ENCODE data around the gene ELP2.

Gene ELP2

GRCh38 chr18:36152781-36153180, 23.1 kb downstream of the ELP2 start:
- Histone ChIP-seq H3K27ac (replicated peaks; ENCODE audit: low read length) (no peak overlapping the region), H3K9ac (ENCODE audit: low read depth, low read length, poor library complexity) (no peak overlapping the region), H3K4me1 (ENCODE audit: control insufficient read depth in 2 of 2, insufficient read depth in 1 of 2, low read depth in 1 of 2, low read length in 2 of 2) (no peaks in the 10 kb centered on the region), H2BK15ac (ENCODE audit: low read length) (no peak overlapping the region), H3K9me3 (replicated peaks in 1 of 2; ENCODE audit: control insufficient read depth in 2 of 2, insufficient read depth in 1 of 2, low read depth in 1 of 2, low read length in 2 of 2) (no peaks in the 10 kb centered on the region), H2BK12ac (ENCODE audit: low read length) (no peak overlapping the region), H3K4ac (ENCODE audit: low read length) (no peak overlapping the region), H2AFZ (ENCODE audit: low read length) (no peak overlapping the region), H3K27me3 (ENCODE audit: control insufficient read depth in 3 of 3, insufficient read depth in 3 of 3, low read depth in 1 of 3, low read length in 3 of 3) (no peaks in the 10 kb centered on the region), H4K91ac (ENCODE audit: low read depth, low read length, poor library complexity) (no peak overlapping the region), H3K4me3 (ENCODE audit: low read length in 2 of 2) (no peak overlapping the region), H4K8ac (ENCODE audit: low read depth, low read length) (no peak overlapping the region), H3K18ac (ENCODE audit: low read length) (no peak overlapping the region), H3K4me2 (ENCODE audit: insufficient read depth, low read length, poor library complexity, severe bottlenecking) (no peak overlapping the region), H2BK5ac (ENCODE audit: low read length) (no peak overlapping the region), H3K23ac (ENCODE audit: low read depth, low read length, poor library complexity) (no peak overlapping the region), H2BK120ac (ENCODE audit: low read depth, low read length) (no peak overlapping the region), H3K79me1 (ENCODE audit: low read depth, low read length) (peaks cover under 1% of the 10 kb centered on the region), H3K36me3 (replicated peaks in 1 of 2; ENCODE audit: control insufficient read depth in 2 of 2, insufficient read depth in 2 of 2, low read length in 2 of 2) (peaks cover 24 to 96% of the 10 kb centered on the region in 2 donors), H3K14ac (ENCODE audit: low read length) (no peak overlapping the region), H2AK5ac (ENCODE audit: low read depth, low read length) (no peak overlapping the region)
- WGBS, 2 donors (ENCODE audit: extremely low coverage in 2 of 2, insufficient read length in 2 of 2, insufficient replicate concordance in 1 of 2) = no CpG with 5 or more reads among the region's 1 CpG
- no peak for DNase-seq (ENCODE audit: low spot score)

- Histone ChIP-seq H3K23ac (ENCODE audit: low read depth, low read length, poor library complexity) (no peak overlapping the region), H2AK5ac (ENCODE audit: low read depth, low read length) (no peak overlapping the region), H3K18ac (ENCODE audit: low read length) (no peak overlapping the region), H2AFZ (ENCODE audit: low read length) (no peak overlapping the region), H4K8ac (ENCODE audit: low read depth, low read length) (no peak overlapping the region), H3K4me1 (ENCODE audit: control insufficient read depth in 2 of 2, insufficient read depth in 1 of 2, low read depth in 1 of 2, low read length in 2 of 2) (no peaks in the 10 kb centered on the region), H3K27me3 (ENCODE audit: control insufficient read depth in 3 of 3, insufficient read depth in 3 of 3, low read depth in 1 of 3, low read length in 3 of 3) (no peaks in the 10 kb centered on the region), H2BK15ac (ENCODE audit: low read length) (no peak overlapping the region), H3K4ac (ENCODE audit: low read length) (no peak overlapping the region), H2BK5ac (ENCODE audit: low read length) (no peak overlapping the region), H2BK120ac (ENCODE audit: low read depth, low read length) (no peak overlapping the region), H4K91ac (ENCODE audit: low read depth, low read length, poor library complexity) (no peak overlapping the region), H3K79me1 (ENCODE audit: low read depth, low read length) (peaks cover 1% of the 10 kb centered on the region), H3K27ac (replicated peaks; ENCODE audit: low read length) (no peak overlapping the region), H3K4me3 (ENCODE audit: low read length in 2 of 2) (no peak overlapping the region), H2BK12ac (ENCODE audit: low read length) (no peak overlapping the region), H3K14ac (ENCODE audit: low read length) (no peak overlapping the region), H3K9me3 (replicated peaks in 1 of 2; ENCODE audit: control insufficient read depth in 2 of 2, insufficient read depth in 1 of 2, low read depth in 1 of 2, low read length in 2 of 2) (no peaks in the 10 kb centered on the region), H3K36me3 (replicated peaks in 1 of 2; ENCODE audit: control insufficient read depth in 2 of 2, insufficient read depth in 2 of 2, low read length in 2 of 2) (peaks cover 25 to 98% of the 10 kb centered on the region in 2 donors), H3K9ac (ENCODE audit: low read depth, low read length, poor library complexity) (no peak overlapping the region), H3K4me2 (ENCODE audit: insufficient read depth, low read length, poor library complexity, severe bottlenecking) (no peak overlapping the region)
- no peak for DNase-seq (ENCODE audit: low spot score)
- no CpG with 5 or more reads among the region's 4 CpGs for WGBS, 2 donors (ENCODE audit: extremely low coverage in 2 of 2, insufficient read length in 2 of 2, insufficient replicate concordance in 1 of 2)
These were observed 23.5 kb downstream of the ELP2 start for GRCh38 chr18:36153203-36153602.

GRCh38 chr18:36153771-36154170, 24.1 kb downstream of the ELP2 start:
- no peaks in the 10 kb centered on the region for H3K9me3 ChIP-seq (replicated peaks in 1 of 2; ENCODE audit: control insufficient read depth in 2 of 2, insufficient read depth in 1 of 2, low read depth in 1 of 2, low read length in 2 of 2)
- H3K4ac ChIP-seq (ENCODE audit: low read length) = no peak overlapping the region
- no peak for DNase-seq (ENCODE audit: low spot score)
- no peak overlapping the region for H2AK5ac ChIP-seq (ENCODE audit: low read depth, low read length)
- H3K9ac ChIP-seq (ENCODE audit: low read depth, low read length, poor library complexity) = no peak overlapping the region
- no peaks in the 10 kb centered on the region for H3K4me1 ChIP-seq (ENCODE audit: control insufficient read depth in 2 of 2, insufficient read depth in 1 of 2, low read depth in 1 of 2, low read length in 2 of 2)
- H3K4me3 ChIP-seq (ENCODE audit: low read length in 2 of 2) = no peak overlapping the region
- H3K18ac ChIP-seq (ENCODE audit: low read length) = no peak overlapping the region
- no peaks in the 10 kb centered on the region for H3K27me3 ChIP-seq (ENCODE audit: control insufficient read depth in 3 of 3, insufficient read depth in 3 of 3, low read depth in 1 of 3, low read length in 3 of 3)
- no peak overlapping the region for H3K14ac ChIP-seq (ENCODE audit: low read length)
- H3K36me3 ChIP-seq (replicated peaks in 1 of 2; ENCODE audit: control insufficient read depth in 2 of 2, insufficient read depth in 2 of 2, low read length in 2 of 2) = peaks cover 26 to 98% of the 10 kb centered on the region in 2 donors
- H2AFZ ChIP-seq (ENCODE audit: low read length) = no peak overlapping the region
- no peak overlapping the region for H4K91ac ChIP-seq (ENCODE audit: low read depth, low read length, poor library complexity)
- no peak overlapping the region for H2BK5ac ChIP-seq (ENCODE audit: low read length)
- H4K8ac ChIP-seq (ENCODE audit: low read depth, low read length) = no peak overlapping the region
- peaks cover 1% of the 10 kb centered on the region for H3K79me1 ChIP-seq (ENCODE audit: low read depth, low read length)
- no peak overlapping the region for H2BK12ac ChIP-seq (ENCODE audit: low read length)
- no peak overlapping the region for H2BK120ac ChIP-seq (ENCODE audit: low read depth, low read length)
- no peak overlapping the region for H3K4me2 ChIP-seq (ENCODE audit: insufficient read depth, low read length, poor library complexity, severe bottlenecking)
- no peak overlapping the region for H3K23ac ChIP-seq (ENCODE audit: low read depth, low read length, poor library complexity)
- H2BK15ac ChIP-seq (ENCODE audit: low read length) = no peak overlapping the region
- no peak overlapping the region for H3K27ac ChIP-seq (replicated peaks; ENCODE audit: low read length)
- no CpG with 5 or more reads among the region's 2 CpGs for WGBS, 2 donors (ENCODE audit: extremely low coverage in 2 of 2, insufficient read length in 2 of 2, insufficient replicate concordance in 1 of 2)

GRCh38 chr18:36155851-36156757, 26.4 kb downstream of the ELP2 start:
- no peak overlapping the region for H2AK5ac ChIP-seq (ENCODE audit: low read depth, low read length)
- H3K4me3 ChIP-seq (ENCODE audit: low read length in 2 of 2) = no peak overlapping the region
- H3K27ac ChIP-seq (replicated peaks; ENCODE audit: low read length) = no peak overlapping the region
- H3K18ac ChIP-seq (ENCODE audit: low read length) = no peak overlapping the region
- no CpG with 5 or more reads among the region's 7 CpGs for WGBS, 2 donors (ENCODE audit: extremely low coverage in 2 of 2, insufficient read length in 2 of 2, insufficient replicate concordance in 1 of 2)
- no peak overlapping the region for H2BK5ac ChIP-seq (ENCODE audit: low read length)
- peaks cover 1% of the 10 kb centered on the region for H3K79me1 ChIP-seq (ENCODE audit: low read depth, low read length)
- no peak overlapping the region for H2BK12ac ChIP-seq (ENCODE audit: low read length)
- H3K23ac ChIP-seq (ENCODE audit: low read depth, low read length, poor library complexity) = no peak overlapping the region
- H3K36me3 ChIP-seq (replicated peaks in 1 of 2; ENCODE audit: control insufficient read depth in 2 of 2, insufficient read depth in 2 of 2, low read length in 2 of 2) = peaks cover 27 to 97% of the 10 kb centered on the region in 2 donors
- H3K4ac ChIP-seq (ENCODE audit: low read length) = no peak overlapping the region
- H3K27me3 ChIP-seq (ENCODE audit: control insufficient read depth in 3 of 3, insufficient read depth in 3 of 3, low read depth in 1 of 3, low read length in 3 of 3) = no peaks in the 10 kb centered on the region
- H4K91ac ChIP-seq (ENCODE audit: low read depth, low read length, poor library complexity) = no peak overlapping the region
- no peaks in the 10 kb centered on the region for H3K4me1 ChIP-seq (ENCODE audit: control insufficient read depth in 2 of 2, insufficient read depth in 1 of 2, low read depth in 1 of 2, low read length in 2 of 2)
- H3K4me2 ChIP-seq (ENCODE audit: insufficient read depth, low read length, poor library complexity, severe bottlenecking) = no peak overlapping the region
- DNase-seq (ENCODE audit: low spot score) = no peak
- no peaks in the 10 kb centered on the region for H3K9me3 ChIP-seq (replicated peaks in 1 of 2; ENCODE audit: control insufficient read depth in 2 of 2, insufficient read depth in 1 of 2, low read depth in 1 of 2, low read length in 2 of 2)
- H2BK120ac ChIP-seq (ENCODE audit: low read depth, low read length) = no peak overlapping the region
- H3K14ac ChIP-seq (ENCODE audit: low read length) = no peak overlapping the region
- no peak overlapping the region for H3K9ac ChIP-seq (ENCODE audit: low read depth, low read length, poor library complexity)
- no peak overlapping the region for H2BK15ac ChIP-seq (ENCODE audit: low read length)
- no peak overlapping the region for H4K8ac ChIP-seq (ENCODE audit: low read depth, low read length)
- no peak overlapping the region for H2AFZ ChIP-seq (ENCODE audit: low read length)
